Measurements from ENCODE around the gene TRMO. TPM values are rescaled to one million over a fixed set of nuclear protein-coding genes. Genes with fewer than 3 reads are reported as not detected.
A peak's percentile ranks its signal among the peaks of the same experiment; 100 is the strongest.

TRMO gene
- total RNA-seq, 3 donors from 2014 or later, result 12.3 to 16.9 (median 16.0) TPM

- DNase-seq, result no peak
- no peaks in the 10 kb centered on the region for H3K9me3 Mint-ChIP-seq
- no peaks in the 10 kb centered on the region for H3K27me3 Mint-ChIP-seq (ENCODE audit: low read depth)
- H3K4me1 Mint-ChIP-seq (ENCODE audit: low read depth), result peaks cover 42% of the 10 kb centered on the region
- ATAC-seq, result no peak
- H3K36me3 Mint-ChIP-seq (ENCODE audit: insufficient read depth), result peaks cover 1% of the 10 kb centered on the region
- no peak overlapping the region for H3K4me3 Mint-ChIP-seq
Observed at GRCh38 chr9:97925497-97926334, 3.4 kb upstream of the TRMO start.

GRCh38 chr9:97924386-97924785, 2.1 kb upstream of the TRMO start:
- Mint-ChIP-seq H3K36me3 (ENCODE audit: insufficient read depth) (peaks cover 3% of the 10 kb centered on the region), H3K4me1 (ENCODE audit: low read depth) (peaks cover 42% of the 10 kb centered on the region), H3K4me3 (no peak overlapping the region), H3K9me3 (no peaks in the 10 kb centered on the region), H3K27me3 (ENCODE audit: low read depth) (no peaks in the 10 kb centered on the region)
- DNase-seq (no peak), ATAC-seq (no peak)

- H3K36me3 Mint-ChIP-seq (ENCODE audit: insufficient read depth), result peaks cover 5% of the 10 kb centered on the region
- H3K4me3 Mint-ChIP-seq, result peak overlapping the region; percentile 89
- no peaks in the 10 kb centered on the region for H3K27me3 Mint-ChIP-seq (ENCODE audit: low read depth)
- H3K4me1 Mint-ChIP-seq (ENCODE audit: low read depth), result peaks cover 44% of the 10 kb centered on the region
- H3K9me3 Mint-ChIP-seq, result no peaks in the 10 kb centered on the region
- DNase-seq (peak; percentile 66), ATAC-seq (peak; percentile 31 to 32)
Observed at GRCh38 chr9:97923529-97924108, 1.3 kb upstream of the TRMO start.

- Mint-ChIP-seq H3K27me3 (ENCODE audit: low read depth) (no peaks in the 10 kb centered on the region), H3K9me3 (no peaks in the 10 kb centered on the region), H3K4me1 (ENCODE audit: low read depth) (peaks cover 71% of the 10 kb centered on the region), H3K4me3 (peak overlapping the region; percentile 89), H3K36me3 (ENCODE audit: insufficient read depth) (peaks cover 24% of the 10 kb centered on the region)
- DNase-seq (no peak), ATAC-seq (no peak)
Observed at GRCh38 chr9:97919217-97919813, 3.0 kb downstream of the TRMO start.

- DNase-seq (no peak), ATAC-seq (no peak)
- Mint-ChIP-seq H3K27me3 (ENCODE audit: low read depth) (no peaks in the 10 kb centered on the region), H3K4me1 (ENCODE audit: low read depth) (peaks cover 69% of the 10 kb centered on the region), H3K36me3 (ENCODE audit: insufficient read depth) (peaks cover 30% of the 10 kb centered on the region), H3K4me3 (peak overlapping the region; percentile 89), H3K9me3 (no peaks in the 10 kb centered on the region)
Observed at GRCh38 chr9:97918611-97919010, 3.7 kb downstream of the TRMO start.

- no peaks in the 10 kb centered on the region for H3K9me3 Mint-ChIP-seq
- no peak overlapping the region for H3K4me3 Mint-ChIP-seq
- no peaks in the 10 kb centered on the region for H3K27me3 Mint-ChIP-seq (ENCODE audit: low read depth)
- peaks cover 67% of the 10 kb centered on the region for H3K36me3 Mint-ChIP-seq (ENCODE audit: insufficient read depth)
- no peak for ATAC-seq
- peaks cover 81% of the 10 kb centered on the region for H3K4me1 Mint-ChIP-seq (ENCODE audit: low read depth)
- no peak for DNase-seq
Observed at GRCh38 chr9:97911970-97912369, 10.3 kb downstream of the TRMO start.

GRCh38 chr9:97911528-97911927, 10.8 kb downstream of the TRMO start:
- Mint-ChIP-seq H3K9me3 (no peaks in the 10 kb centered on the region), H3K27me3 (ENCODE audit: low read depth) (no peaks in the 10 kb centered on the region), H3K36me3 (ENCODE audit: insufficient read depth) (peaks cover 66% of the 10 kb centered on the region), H3K4me1 (ENCODE audit: low read depth) (peaks cover 82% of the 10 kb centered on the region), H3K4me3 (no peak overlapping the region)
- ATAC-seq (no peak), DNase-seq (no peak)

- Mint-ChIP-seq H3K27me3 (ENCODE audit: low read depth) (no peaks in the 10 kb centered on the region), H3K4me3 (no peak overlapping the region), H3K9me3 (no peaks in the 10 kb centered on the region), H3K36me3 (ENCODE audit: insufficient read depth) (peaks cover 60% of the 10 kb centered on the region), H3K4me1 (ENCODE audit: low read depth) (peaks cover 83% of the 10 kb centered on the region)
- peak in 1 of 2 donors; percentile 37 for ATAC-seq
- no peak for DNase-seq
Observed at GRCh38 chr9:97910357-97910756, 11.9 kb downstream of the TRMO start.

- H3K4me3 Mint-ChIP-seq, result peak overlapping the region; percentile 19
- peaks cover 46% of the 10 kb centered on the region for H3K36me3 Mint-ChIP-seq (ENCODE audit: insufficient read depth)
- no peaks in the 10 kb centered on the region for H3K27me3 Mint-ChIP-seq (ENCODE audit: low read depth)
- DNase-seq (no peak), ATAC-seq (no peak)
- H3K9me3 Mint-ChIP-seq, result no peaks in the 10 kb centered on the region
- H3K4me1 Mint-ChIP-seq (ENCODE audit: low read depth), result peaks cover 84% of the 10 kb centered on the region
Observed at GRCh38 chr9:97908705-97909104, 13.6 kb downstream of the TRMO start.

- no peak for DNase-seq
- H3K4me1 Mint-ChIP-seq (ENCODE audit: low read depth), result peaks cover 87% of the 10 kb centered on the region
- H3K4me3 Mint-ChIP-seq, result peak overlapping the region; percentile 48
Observed at GRCh38 chr9:97907632-97908031, 14.7 kb downstream of the TRMO start.

GRCh38 chr9:97907046-97907445, 15.3 kb downstream of the TRMO start:
- no peak overlapping the region for H3K4me3 Mint-ChIP-seq
- no peaks in the 10 kb centered on the region for H3K9me3 Mint-ChIP-seq
- ATAC-seq (no peak), DNase-seq (no peak)
- peaks cover 86% of the 10 kb centered on the region for H3K4me1 Mint-ChIP-seq (ENCODE audit: low read depth)
- peaks cover 32% of the 10 kb centered on the region for H3K36me3 Mint-ChIP-seq (ENCODE audit: insufficient read depth)
- no peaks in the 10 kb centered on the region for H3K27me3 Mint-ChIP-seq (ENCODE audit: low read depth)

More at GRCh38 chr9:97907632-97908031, 14.7 kb downstream of the TRMO start:
- H3K36me3 Mint-ChIP-seq (ENCODE audit: insufficient read depth), result peaks cover 38% of the 10 kb centered on the region
- no peaks in the 10 kb centered on the region for H3K27me3 Mint-ChIP-seq (ENCODE audit: low read depth)
- ATAC-seq, result no peak
- H3K9me3 Mint-ChIP-seq, result no peaks in the 10 kb centered on the region

GRCh38 chr9:97906236-97906831, 16.0 kb downstream of the TRMO start:
- Mint-ChIP-seq H3K4me1 (ENCODE audit: low read depth) (peaks cover 86% of the 10 kb centered on the region), H3K36me3 (ENCODE audit: insufficient read depth) (peaks cover 32% of the 10 kb centered on the region), H3K4me3 (peak overlapping the region; percentile 69), H3K27me3 (ENCODE audit: low read depth) (no peaks in the 10 kb centered on the region), H3K9me3 (no peaks in the 10 kb centered on the region)
- ATAC-seq (peak; percentile 18 to 22), DNase-seq (peak; percentile 51)

- peak; percentile 62 to 66 for ATAC-seq
- H3K36me3 Mint-ChIP-seq (ENCODE audit: insufficient read depth), result peaks cover 26% of the 10 kb centered on the region
Observed at GRCh38 chr9:97905228-97905627, 17.1 kb downstream of the TRMO start.

GRCh38 chr9:97904725-97905124, 17.6 kb downstream of the TRMO start:
- Mint-ChIP-seq H3K36me3 (ENCODE audit: insufficient read depth) (peaks cover 22% of the 10 kb centered on the region), H3K9me3 (no peaks in the 10 kb centered on the region), H3K4me1 (ENCODE audit: low read depth) (peaks cover 86% of the 10 kb centered on the region), H3K27me3 (ENCODE audit: low read depth) (no peaks in the 10 kb centered on the region), H3K4me3 (peak overlapping the region; percentile 63)
- no peak for DNase-seq
- peak; percentile 56 for ATAC-seq

More at GRCh38 chr9:97905228-97905627, 17.1 kb downstream of the TRMO start:
- Mint-ChIP-seq H3K9me3 (no peaks in the 10 kb centered on the region), H3K4me3 (peak overlapping the region; percentile 63), H3K27me3 (ENCODE audit: low read depth) (no peaks in the 10 kb centered on the region), H3K4me1 (ENCODE audit: low read depth) (peaks cover 86% of the 10 kb centered on the region)
- peak; percentile 36 for DNase-seq
